GM18867 (cell line): Measurements from ENCODE around the gene DOK1.

Source experiments
- ATAC-seq: cut with Tn5 transposase; IDR thresholded peaks from one replicate; pipeline ENCODE4 v1.9.1; 2021; ENCODE audit warnings: mild to moderate bottlenecking, moderate library complexity; ENCODE audit not compliant: unreplicated experiment

The DOK1 gene

DNA sequence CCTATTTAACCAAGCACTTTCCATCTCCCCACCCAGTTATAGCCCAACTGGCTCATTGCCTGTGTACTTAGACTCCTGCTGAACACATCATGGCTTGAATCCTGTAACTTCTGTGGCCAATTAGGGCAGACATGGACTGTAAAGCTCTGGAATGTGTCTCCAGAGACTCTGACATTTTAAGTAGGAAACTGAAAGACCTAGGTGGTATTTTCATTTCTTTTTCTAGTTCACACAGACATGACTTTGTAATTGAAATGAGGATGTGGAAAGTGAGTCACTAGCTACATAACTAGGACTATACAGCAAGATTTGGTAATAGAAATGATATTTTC, 12.2 kb downstream of the DOK1 start:
- no peak for ATAC-seq

DNA sequence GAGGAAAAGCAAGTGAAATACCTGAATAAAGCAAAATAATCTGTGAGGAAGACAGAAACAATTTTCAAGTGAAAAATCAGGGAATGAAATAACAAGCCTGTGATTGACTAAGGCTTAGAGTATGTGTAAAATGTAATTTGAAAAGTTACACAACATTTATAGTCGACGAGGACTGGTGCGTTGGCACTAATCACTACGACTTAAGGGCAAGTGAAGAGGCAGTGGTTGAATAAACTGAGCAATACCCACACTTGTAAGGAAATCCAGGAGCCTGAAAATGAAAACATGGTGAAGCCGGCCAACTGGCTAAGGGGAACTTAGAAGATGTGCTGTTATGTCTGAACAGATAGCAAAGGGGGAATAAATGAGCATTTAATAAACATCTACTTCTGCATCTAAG, 13.4 kb downstream of the DOK1 start:
- ATAC-seq: no peak

DNA sequence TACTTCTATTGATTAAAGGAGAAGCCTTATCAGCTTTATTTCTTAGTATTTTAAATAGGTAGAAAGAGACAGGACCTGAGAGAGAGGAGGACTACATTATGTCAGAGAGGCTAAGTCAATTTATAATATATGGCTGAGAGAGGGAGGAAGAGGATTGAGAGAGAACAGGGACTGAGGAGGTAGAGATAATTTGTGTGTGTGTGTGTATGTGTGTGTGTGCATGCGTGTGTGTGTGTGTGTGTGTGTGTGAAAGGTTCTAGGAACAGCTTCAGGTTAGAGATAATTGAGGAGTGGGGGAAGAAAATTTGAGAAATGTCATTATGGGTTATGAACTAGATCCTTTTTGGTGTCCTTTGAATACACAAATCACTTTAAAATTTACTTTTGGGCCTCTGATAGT, 15.2 kb downstream of the DOK1 start:
- ATAC-seq: no peak

DNA sequence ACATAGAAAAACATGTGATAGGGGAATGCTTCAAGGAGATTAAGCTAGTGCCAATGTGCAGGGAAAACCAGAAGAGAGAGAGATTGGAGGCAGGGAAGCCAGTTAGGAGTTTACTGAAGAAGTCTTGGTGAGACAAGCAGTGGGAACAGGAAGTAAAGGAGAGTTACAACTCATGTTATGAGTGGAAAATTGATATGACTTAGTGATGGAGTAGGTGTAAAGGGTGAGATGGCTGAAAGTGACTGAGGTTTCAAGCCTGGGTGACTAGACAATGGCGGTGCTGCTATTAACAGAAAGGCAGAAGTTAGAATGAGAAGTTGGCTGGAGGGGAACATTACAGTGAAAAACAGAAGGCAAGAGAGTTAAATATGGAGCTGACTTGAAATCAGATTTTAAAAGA, 16.5 kb downstream of the DOK1 start:
- peak; percentile 74 for ATAC-seq

DNA sequence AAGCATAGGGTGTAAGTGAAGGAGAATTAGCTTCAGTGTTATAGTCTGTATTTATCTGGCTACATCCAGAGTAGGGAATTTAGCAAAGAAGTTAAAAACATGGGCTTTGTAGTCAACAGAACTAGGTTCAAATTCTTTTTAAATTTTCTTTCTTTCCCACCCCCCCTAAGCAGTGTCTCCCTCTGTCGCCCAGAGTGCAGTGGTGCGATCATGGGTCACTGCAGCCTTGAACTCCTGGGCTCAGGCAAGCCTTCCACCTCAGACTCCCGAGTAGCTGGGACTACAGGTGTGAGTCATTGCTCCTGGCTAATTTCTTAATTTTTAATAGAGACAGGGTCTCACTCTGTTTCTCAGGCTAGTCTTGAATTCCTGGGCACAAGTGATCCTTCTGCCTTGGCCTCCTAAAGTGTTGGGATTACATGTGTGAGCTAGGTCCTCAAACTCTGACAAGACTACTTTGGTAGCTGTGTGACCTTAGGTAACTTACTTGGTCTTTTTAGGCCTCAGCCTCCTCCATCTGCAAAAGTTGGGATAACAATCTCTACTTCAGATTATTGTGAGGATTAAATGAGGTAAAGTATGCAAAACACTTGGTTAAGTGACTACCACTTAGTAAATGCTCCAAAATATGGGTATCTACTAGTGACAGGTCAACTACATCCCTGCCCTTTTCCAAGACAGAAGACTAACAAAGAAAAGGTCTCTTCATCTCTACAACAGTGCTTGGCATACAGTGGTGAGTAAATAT, 17.8 kb downstream of the DOK1 start:
- no peak for ATAC-seq

DNA sequence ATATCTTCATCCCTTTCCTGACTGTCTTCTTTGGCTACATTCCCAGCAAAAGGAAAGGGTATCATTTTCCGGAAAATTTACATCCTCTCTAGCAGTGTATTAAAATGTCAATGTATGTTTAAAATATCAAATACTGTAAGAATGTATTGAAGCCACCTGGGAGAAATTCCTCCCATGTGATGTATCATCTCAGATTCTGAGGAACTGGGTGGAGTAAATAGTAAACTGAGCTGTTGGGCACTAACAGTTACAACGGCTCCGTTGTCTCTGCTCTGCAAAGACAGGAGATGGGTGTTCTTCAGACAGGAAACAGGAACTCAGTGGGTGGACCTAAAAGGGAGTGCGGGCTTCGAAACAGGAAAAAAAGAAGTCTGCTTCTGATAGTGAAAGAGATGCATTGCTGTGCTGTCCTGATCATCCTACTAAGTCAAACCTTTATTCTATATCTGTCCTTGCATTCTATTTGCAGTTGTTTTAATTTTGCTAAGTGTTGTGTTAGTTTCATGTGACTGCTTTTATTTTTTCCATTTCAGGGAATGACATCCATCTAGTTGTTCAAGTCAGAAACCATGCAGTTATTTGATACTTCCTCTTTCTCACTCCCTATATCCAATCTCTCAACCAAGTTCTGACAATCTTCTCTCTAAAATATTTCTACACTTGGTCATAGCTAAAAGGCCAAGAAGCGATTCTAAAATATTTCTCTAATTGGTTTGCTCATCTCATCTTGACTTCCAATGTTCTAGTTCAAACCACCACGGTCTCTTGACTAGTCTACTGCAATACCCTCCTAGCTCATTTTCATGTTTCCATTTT, 19.4 kb downstream of the DOK1 start:
- peak; percentile 39 for ATAC-seq

DNA sequence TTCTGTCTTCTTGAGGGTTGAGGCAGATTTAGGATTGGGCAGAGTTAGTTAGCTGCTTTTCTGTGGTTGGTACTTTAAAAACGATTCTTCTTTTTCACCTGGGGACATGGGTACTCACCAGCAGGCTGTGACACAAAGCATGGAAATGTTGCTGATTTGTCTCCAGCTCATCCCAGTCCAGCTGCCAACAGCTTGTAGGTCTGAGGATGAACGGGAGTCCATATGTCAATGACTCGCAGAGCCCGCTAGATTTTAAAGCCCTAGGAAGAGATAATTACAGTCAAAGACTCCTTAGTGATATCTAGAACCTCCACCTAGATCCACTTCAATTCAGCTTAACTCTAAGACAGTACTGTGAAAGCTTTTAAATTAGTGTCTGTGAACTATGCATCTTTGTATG, 20.8 kb downstream of the DOK1 start:
- no peak for ATAC-seq

DNA sequence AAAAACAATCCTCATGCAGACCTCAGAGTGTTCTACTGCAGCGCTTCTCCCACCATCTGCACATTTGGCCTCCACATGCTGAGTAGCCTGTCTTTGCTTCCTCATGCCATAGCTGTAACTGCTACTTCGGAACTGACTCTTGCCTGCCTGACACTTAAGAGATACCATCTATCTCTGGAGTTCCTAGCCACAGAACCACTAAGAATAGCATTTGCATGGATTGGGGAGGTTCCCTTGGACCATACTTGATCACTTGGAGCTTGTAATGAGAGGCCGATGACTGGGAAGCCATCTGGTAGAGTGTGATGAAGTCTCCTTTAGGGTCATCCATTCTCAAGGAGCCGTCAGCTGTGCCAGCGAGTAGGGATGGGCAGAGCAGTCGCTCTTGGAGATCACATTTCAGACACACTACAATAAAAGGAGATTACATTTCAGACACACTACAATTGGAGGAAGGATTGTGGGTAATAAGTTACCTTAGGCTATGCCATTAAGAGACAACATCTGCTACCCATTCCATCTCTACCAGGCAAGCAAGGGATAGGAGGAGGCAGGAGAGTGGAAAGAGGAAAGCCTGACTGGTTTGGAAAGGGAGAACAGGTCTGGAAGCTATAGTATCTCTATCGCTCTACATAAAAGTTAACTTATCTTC, 21.8 kb downstream of the DOK1 start:
- no peak for ATAC-seq

DNA sequence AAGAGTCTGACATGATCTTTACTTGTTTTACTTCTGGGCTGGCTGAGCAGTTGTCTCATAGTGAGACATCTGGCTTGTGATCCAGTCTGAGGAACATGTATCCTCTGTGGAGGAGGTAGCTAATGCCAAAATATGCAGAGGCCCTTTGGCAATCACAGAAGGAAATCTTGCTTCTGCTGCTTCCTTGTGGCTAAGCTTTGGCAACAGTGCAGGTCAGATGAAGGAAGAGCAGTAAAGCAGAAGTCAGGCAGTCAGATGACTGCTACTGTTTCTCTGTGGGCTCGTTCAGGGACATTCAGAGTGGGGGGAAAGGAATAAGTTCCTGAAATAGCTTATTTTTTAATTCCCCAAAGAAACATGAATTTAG, 22.3 kb downstream of the DOK1 start:
- no peak for ATAC-seq

DNA sequence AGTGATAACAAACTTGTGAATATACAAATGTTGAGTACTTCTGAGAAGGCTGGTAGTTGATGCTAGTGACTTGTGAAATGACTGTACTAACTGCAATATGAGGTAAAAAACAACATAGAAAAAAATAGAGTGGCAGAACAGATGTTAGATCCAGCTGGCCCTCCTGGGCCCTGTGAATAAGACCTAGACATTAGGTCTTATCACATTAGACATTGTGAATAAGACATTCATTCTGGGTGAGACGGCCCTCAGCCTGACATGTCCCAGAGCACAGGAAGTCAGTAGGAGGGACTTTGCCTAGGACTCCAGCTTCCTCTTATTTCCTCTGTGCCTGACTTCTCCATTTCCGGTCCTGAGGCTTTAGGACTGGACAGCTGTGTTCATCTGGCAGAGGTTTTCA, 22.9 kb downstream of the DOK1 start:
- peak; percentile 44 for ATAC-seq

DNA sequence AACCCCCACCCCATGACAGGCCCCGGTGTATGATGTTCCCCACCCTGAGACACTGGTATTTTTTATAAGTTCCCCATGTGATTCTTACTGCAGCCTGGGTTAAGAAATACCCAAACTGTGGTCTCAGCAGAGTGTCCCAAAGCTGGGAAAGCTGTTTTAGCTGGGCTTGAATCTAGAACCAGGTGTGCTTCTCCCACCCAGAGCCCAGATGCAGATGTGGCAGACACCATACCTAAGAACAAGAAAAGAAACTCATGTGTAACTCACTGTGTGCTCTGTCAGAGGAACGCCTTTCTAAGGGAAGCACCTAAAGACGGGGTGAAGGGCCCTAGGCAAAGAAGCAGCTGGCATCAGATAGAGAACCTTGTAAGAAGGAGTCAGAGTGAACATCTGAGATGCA, 23.9 kb downstream of the DOK1 start:
- peak; percentile 54 for ATAC-seq

DNA sequence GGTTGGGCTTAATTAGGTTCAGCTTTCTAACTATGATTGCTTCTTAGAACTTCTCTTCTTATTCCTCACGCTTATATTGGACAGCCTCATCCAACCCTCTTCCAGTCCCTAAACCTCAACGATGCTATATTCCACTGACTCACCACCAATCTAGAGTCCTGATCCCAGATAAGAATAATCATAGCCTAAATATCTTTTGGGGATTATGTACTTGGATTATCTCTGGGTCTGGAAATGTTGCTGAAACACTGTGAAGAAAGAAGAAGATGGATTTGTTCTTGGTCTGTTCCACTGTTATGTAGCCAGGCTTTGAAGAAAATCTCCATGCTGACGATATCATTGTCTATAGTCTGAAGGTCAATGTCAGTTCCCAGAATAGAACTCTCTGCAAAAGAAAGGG, 26.9 kb downstream of the DOK1 start:
- no peak for ATAC-seq

DNA sequence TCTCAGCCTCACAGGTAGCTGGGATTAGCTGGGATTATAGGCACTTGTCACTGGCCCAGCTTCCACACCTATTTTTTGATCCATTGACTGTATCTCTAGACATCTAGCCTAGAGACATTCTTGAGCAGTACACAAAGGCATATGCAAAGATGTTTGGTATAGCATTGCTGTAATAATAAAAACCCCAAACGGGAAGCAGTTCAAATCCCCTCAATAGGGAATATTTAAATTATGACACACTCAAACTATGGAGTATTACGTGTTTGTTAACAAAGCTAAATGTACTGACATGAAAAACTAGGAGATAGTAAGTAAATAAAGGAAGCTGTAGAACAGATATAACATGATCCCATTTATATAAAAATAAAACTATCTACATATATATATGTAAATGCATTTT, 27.7 kb downstream of the DOK1 start:
- ATAC-seq: no peak

DNA sequence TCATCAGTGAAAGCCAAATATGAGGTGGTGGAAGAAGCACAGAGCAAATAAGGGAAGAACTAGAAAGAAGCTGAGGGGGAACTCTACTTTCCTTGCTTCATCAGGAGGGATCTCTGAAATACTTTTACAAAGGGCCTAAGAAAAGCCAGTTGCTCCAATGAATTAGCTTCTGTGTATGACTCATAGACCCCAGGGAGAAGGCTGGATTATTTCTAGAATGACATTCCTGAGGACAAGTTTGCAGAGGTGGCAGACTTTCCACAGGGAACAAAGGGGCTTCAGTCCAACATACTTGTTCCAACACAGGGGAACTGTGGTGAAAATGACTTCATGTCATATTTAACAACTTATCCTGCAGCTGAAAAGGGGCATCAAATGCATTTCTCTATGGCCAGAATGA, 29.0 kb downstream of the DOK1 start:
- ATAC-seq: no peak

DNA sequence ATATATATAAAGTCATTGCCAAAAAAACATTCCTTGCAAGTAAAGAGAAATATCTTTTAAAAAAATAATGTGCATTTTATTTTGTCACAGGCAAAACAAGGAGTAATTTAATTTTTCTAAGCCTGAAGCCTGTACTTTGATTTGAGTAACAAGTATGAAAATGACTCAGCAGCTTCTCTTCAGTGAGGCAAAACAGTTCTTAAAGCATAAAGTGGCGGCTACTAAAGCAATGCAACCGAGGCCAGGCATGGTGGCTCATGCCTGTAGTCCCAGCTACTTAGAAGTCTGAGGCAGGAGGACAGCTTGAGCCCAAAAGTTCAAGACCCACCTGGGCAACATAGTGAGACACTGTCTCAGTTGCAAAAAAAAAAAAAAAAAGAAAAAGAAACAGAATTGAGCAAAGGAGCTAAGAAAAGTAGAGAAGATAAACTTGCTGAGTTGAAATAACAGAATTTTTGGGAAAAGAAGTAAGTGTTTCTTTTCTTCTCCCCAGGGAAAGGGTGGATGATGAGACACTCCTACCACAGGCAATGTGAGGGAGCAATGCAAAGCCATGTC, 29.6 kb downstream of the DOK1 start:
- peak; percentile 51 for ATAC-seq

DNA sequence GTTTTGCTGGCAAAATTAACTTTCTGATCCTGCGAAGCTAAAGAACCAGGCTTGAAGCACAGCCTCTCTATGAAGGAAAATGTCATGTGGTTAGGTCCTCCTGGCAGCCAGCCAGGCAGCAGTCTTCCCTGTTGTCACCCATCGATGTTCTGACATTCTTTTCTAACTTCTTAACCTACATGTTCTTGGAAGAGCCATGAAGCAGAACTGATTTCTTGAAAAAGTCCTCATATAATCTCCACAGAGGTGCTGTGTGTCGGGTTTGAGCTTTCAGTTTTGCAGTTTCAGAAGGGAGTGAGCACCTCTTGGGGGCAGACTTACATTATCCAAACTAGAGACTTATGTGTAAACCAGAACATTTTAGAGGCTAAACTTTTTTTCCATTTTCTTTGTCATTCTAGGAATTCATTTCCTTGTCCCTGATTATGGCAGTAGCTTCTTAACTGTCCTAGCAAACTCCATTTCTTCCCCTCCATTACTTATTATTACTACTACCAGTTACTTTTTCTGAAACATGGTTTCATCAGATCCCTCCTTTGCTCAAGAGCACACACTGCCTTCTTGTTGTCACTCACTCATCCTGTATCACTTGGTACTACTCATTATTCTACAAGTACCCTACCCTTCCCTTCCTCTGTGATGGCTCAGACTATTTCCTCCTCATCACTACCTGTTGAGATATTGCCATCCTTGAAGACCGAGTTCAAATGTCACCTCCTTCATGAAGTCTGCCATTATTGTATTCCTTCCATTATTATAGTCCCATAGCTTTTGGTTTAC, 31.1 kb downstream of the DOK1 start:
- ATAC-seq: peak; percentile 51

DNA sequence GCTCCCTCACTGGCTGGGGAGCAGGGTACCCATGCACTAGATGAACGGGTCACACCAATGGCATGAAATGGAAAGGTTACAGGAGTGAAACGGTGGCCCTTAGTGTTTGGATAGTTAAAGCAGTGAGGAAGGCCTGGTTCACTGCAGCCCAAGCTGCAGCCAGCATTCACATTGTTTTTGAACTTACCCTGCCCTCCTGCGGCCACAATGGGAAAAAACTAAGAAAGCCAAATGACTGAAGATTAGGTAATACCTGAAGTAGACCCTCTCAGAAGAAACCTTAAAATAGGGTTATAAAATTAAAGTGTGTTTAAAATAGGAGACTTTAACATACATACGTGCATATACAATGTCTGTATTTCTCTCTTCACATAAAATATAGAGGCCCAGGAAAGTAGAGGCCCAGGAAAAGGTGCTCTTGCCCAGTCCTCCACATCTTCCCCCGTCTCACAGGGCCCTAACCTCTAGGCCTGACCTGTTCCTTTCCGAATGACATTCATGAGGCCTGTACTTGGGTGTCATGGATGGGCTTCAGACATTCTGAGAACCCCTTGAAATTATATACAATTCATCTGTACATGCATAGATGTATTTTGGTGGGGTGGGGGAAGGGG, 33.3 kb downstream of the DOK1 start:
- ATAC-seq: peak; percentile 60

DNA sequence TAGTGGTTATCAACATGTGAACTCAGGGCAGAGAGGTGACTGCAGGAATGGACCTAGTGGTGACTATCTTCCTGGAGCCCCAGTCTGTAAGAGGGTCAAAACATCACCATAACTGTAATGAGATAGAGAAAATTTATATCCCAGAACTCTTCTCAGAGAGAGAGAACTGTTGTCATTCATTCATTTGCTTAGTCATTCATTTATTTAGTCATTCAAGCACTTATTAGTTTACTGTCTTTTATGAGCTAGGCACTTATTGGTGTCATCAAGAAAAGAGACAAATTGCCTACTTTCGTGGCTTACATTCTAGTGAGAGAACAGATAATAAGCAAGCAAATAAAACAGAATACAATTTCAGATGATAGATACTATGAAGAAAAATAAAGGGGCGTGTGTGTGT, 34.1 kb downstream of the DOK1 start:
- no peak for ATAC-seq

DNA sequence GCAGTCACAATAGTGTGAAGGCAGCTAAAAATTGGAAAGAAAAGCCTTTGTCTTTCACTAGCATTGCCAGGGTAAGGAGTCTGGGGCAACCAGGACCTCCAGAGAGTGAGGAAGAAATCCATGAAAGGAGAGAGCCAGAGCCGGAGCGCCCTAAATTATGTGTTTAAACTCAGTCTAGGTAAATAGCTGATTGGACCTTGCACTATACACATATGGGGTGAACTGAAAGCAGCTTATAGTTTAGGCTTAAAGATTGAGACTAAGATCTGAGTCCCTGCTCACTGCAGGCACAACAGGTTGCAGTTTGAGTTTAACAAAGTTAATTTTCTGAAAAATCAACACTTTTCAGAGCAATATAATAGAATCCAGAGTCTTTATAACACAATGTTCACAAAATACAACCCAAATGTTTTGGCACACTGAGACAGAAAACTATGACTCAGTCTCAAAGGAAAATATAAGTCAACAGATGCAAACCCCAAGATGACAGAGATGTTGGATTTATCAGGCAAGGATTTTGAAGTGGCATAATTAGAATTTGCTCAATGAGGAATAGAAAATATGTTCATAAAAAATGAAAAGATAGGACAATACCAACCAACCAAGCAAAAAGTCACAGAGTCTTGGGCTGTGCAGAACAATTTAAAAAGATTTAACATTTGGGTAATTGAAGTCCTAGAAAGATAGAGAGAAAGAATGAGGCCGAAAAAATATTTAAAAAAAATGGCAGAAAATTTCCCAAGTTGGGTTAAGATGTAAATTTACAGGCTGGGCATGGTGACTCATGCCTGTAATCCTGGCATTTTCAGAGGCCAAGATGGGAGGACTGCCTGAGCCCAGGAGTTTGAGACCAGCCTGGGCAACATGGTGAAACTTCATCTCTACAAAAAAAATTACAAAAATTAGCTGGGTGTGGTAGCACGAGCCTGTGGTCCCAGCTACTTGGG, 39.6 kb downstream of the DOK1 start:
- no peak for ATAC-seq

DNA sequence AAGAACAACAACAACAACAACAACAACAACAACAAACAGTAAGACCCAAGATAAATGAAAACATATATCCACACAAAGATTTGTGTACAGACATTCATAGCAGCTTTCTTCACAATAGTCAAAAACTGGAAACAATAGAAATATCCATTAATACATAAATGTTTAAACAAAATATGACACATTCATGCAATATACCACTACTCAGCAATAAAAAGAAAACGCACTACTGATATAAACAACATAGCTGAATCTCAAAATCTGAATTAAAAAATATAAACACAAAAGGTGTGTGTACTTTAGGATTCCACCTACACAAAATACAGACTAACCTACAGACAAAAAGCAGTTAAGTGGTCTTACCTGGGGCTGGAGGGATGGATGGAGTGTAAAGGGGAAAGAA, 42.1 kb downstream of the DOK1 start:
- ATAC-seq: no peak
